Heart left ventricle (tissue), 13 donors: ENCODE results near the gene PTPRE.

Source experiments
- CTCF ChIP-seq, 12 donors: fragments of 200-600 bp; sonication (generic) in 4 of 12; IDR thresholded peaks; one replicate each; pipeline versions ENCODE4 v1.5.0 to v1.8.0; 2018 to 2022; ENCODE audit warnings: antibody characterized with exemption in 12 of 12, mild to moderate bottlenecking in 5 of 12
- POLR2A ChIP-seq, 2 donors: fragments of 450-650 bp; IDR thresholded peaks; one replicate each; pipeline ENCODE4 v1.6.1; 2017; ENCODE audit warnings: antibody characterized with exemption in 2 of 2, mild to moderate bottlenecking in 2 of 2, moderate library complexity in 2 of 2
- donor health status: ischemic (EF 13 %, LVEDD 7.1; RV severe dilation, severe dysfunction).
- donor health status: DM: no; HTN: yes; CAD: no.
- donor health status: DM: no; HTN: no; CAD: no.
- donor health status: ischemic (EF 25% LVEDD 6.9; RV normal size, moderate dysfunction).
- donor health status: ischemic (EF 25% LVEDD 5.7; RV mildly dilated, moderate dysfunction).
- donor health status: ischemic (EF 35%, LVEDD 5.7; RV mildly dilated, moderate dysfunction).
- donor health status: nonischemic (EF 11% LVEDD 7.7; RV severe dilation, severe dysfunction).
- donor health status: DM: yes; HTN: yes; CAD: no.
- donor health status: PGD.
- donor health status: ischemic (EF 29% LVEDD 5.4; RV normal size, mild dysfunction).
- donor health status: nonischemic (EF 23%, LVEDD 6.1; RV moderate dilation, normal function).

- no peak for TF ChIP-seq CTCF (IDR thresholded peaks at IDR 0.05)
- TF ChIP-seq POLR2A (IDR thresholded peaks at IDR 0.05), result no peak
These were observed 89.0 kb downstream of the PTPRE start for GRCh38 chr10:127995939-127996338.
